Measurements from ENCODE around the gene RPS19. TPM values are rescaled to one million over a fixed set of nuclear protein-coding genes. Genes with fewer than 3 reads are reported as not detected.

RPS19 gene
- total and polyA plus RNA-seq, 10 donors, result 744 to 8,491 (median 1,984) TPM

GRCh38 chr19:41892173-41892902, 32.3 kb downstream of the RPS19 start:
- no peak for DNase-seq
- H3K4me3 ChIP-seq, result no peak overlapping the region
- intact Hi-C loops (cut with DNase I; ENCODE audit: low total_unique reads), result no loop called here
- H3K36me3 ChIP-seq, result peaks cover 4 to 95% (median 66%) of the 10 kb centered on the region in 6 donors
- no peaks in the 10 kb centered on the region for H3K9me3 ChIP-seq
- no peaks in the 10 kb centered on the region for H3K27me3 ChIP-seq (replicated peaks in 1 of 7)
- peak overlapping the region in 4 of 8 donors; percentile 16 to 64 (median 31) for H3K27ac ChIP-seq
- TF ChIP-seq POLR2AphosphoS5 (IDR thresholded peaks at IDR 0.05), result peak; percentile 17 to 75 (median 44)
- no peak for TF ChIP-seq POLR2A (IDR thresholded peaks at IDR 0.05)
- H3K4me1 ChIP-seq, result peaks cover 0 to 92% (median 52%) of the 10 kb centered on the region in 6 donors
- WGBS, 5 donors, result 91 to 94% (median 92%) methylated on average over 24 to 34 of the region's 34 CpGs

GRCh38 chr19:41893899-41894298, 33.8 kb downstream of the RPS19 start:
- H3K27me3 ChIP-seq (replicated peaks in 1 of 7), result no peaks in the 10 kb centered on the region
- 68 to 72% (median 69%) methylated on average over 4 to 6 of the region's 6 CpGs for WGBS, 5 donors
- peaks cover 11 to 96% (median 76%) of the 10 kb centered on the region in 6 donors for H3K36me3 ChIP-seq
- DNase-seq, result no peak
- peaks cover 0 to 85% (median 37%) of the 10 kb centered on the region in 6 donors for H3K4me1 ChIP-seq
- intact Hi-C loops (cut with DNase I; ENCODE audit: low total_unique reads), result no loop called here
- no peaks in the 10 kb centered on the region for H3K9me3 ChIP-seq
- H3K4me3 ChIP-seq, result no peak overlapping the region
- TF ChIP-seq POLR2AphosphoS5 (IDR thresholded peaks at IDR 0.05) (no peak), CTCF (IDR thresholded peaks at IDR 0.05 in 8 of 11, conservative IDR thresholded peaks at IDR 0.05 in 3 of 11) (no peak), POLR2A (IDR thresholded peaks at IDR 0.05) (no peak)
- H3K27ac ChIP-seq, result peak overlapping the region in 2 of 8 donors; percentile 13 to 25

- TF ChIP-seq POLR2A (IDR thresholded peaks at IDR 0.05), result no peak
- TF ChIP-seq CTCF (IDR thresholded peaks at IDR 0.05 in 8 of 11, conservative IDR thresholded peaks at IDR 0.05 in 3 of 11), result no peak
- peak in 2 of 3 donors; percentile 25 to 66 for TF ChIP-seq POLR2AphosphoS5 (IDR thresholded peaks at IDR 0.05)
- H3K36me3 ChIP-seq, result peaks cover 11 to 96% (median 76%) of the 10 kb centered on the region in 6 donors
- WGBS, 5 donors, result 83 to 92% (median 85%) methylated on average over 10 to 14 of the region's 14 CpGs
These were observed 34.3 kb downstream of the RPS19 start for GRCh38 chr19:41894350-41894749.

GRCh38 chr19:41895745-41896580, 35.9 kb downstream of the RPS19 start:
- Histone ChIP-seq H3K4me3 (no peak overlapping the region), H3K9me3 (no peaks in the 10 kb centered on the region), H3K27me3 (replicated peaks in 1 of 7) (no peaks in the 10 kb centered on the region), H3K36me3 (peaks cover 11 to 96% (median 82%) of the 10 kb centered on the region in 6 donors), H3K4me1 (peaks cover 0 to 68% (median 21%) of the 10 kb centered on the region in 6 donors), H3K27ac (peak overlapping the region in 2 of 8 donors; percentile 18 to 50)
- WGBS, 5 donors, result 79 to 91% (median 88%) methylated on average over 15 to 19 of the region's 19 CpGs
- intact Hi-C loops (cut with DNase I; ENCODE audit: low total_unique reads), result no loop called here
- DNase-seq, result no peak
- TF ChIP-seq POLR2AphosphoS5 (IDR thresholded peaks at IDR 0.05), result peak; percentile 7 to 74 (median 24)
- no peak for TF ChIP-seq POLR2A (IDR thresholded peaks at IDR 0.05)

More at GRCh38 chr19:41894350-41894749, 34.3 kb downstream of the RPS19 start:
- Histone ChIP-seq H3K27me3 (replicated peaks in 1 of 7) (no peaks in the 10 kb centered on the region), H3K4me3 (no peak overlapping the region), H3K9me3 (no peaks in the 10 kb centered on the region), H3K27ac (peak overlapping the region in 2 of 8 donors; percentile 13 to 25), H3K4me1 (peaks cover 0 to 84% (median 32%) of the 10 kb centered on the region in 6 donors)
- intact Hi-C loops (cut with DNase I; ENCODE audit: low total_unique reads), result no loop called here
- no peak for DNase-seq

All from spleen (tissue), 11 donors.